Myocyte (in vitro differentiated cells): ENCODE measurements around the gene FAM89B. TPM values are rescaled to one million over a fixed set of nuclear protein-coding genes. Genes with fewer than 3 reads are reported as not detected.
A peak's percentile ranks its signal among the peaks of the same experiment; 100 is the strongest.
"Not testable (repeated sequence)": the region's sequence is repeated elsewhere in the genome, so short reads cannot be mapped to it uniquely, and the experiment has no call there.

Experiments
- DNase-seq: peaks from one replicate; pipeline ENCODE4 v3.0.0-alpha.2; 2012; ENCODE audit warnings: low read depth
- total RNA-seq: library from RNA; depleted of rRNA; stranded (reverse); fragments of >200 nt; gene quantifications from 2 replicates; pipeline ENCODE4 v1.2.3, GENCODE V29; 2014

FAM89B gene
- total RNA-seq, 1 donor from 2014 or later, result 91.7 TPM

DNA sequence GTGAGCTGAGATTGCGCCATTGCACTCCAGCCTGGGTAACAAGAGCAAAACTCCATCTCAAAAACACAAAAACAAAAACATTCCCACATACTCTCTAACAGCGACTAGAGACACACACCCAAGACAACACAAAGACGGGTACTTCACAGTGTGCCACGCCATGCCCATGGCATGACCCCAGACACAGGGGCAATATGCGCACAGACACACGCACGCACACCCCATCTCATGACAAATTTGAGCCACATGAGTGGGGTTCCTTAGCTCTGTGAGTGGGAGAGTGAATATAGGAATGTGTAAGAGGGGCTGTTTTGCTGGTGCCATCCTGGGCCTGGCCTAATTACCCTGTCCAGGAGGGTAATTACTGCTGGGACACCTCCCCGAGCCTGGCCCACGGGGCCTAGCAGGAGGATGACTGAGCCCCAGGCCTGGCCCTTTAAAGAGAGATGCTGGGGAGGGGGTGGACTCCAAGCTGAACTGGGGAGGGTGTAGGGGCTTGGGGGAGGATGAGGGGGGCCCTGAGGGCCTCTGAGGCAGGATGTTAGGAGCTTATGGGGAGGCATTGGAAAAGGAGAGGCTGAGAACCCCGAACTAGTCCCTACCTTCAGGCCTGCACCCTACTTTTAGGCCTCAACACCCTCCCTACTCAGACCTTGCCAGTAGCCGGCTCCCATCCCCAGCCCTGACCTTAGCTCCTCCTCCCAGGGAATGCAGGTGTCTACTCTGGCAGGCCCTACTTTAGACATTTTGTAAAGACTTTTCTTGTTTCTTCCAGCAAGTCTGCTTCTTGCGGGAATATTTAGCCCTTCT lies 15.7 kb upstream of the FAM89B start:
- no peak for DNase-seq

DNA sequence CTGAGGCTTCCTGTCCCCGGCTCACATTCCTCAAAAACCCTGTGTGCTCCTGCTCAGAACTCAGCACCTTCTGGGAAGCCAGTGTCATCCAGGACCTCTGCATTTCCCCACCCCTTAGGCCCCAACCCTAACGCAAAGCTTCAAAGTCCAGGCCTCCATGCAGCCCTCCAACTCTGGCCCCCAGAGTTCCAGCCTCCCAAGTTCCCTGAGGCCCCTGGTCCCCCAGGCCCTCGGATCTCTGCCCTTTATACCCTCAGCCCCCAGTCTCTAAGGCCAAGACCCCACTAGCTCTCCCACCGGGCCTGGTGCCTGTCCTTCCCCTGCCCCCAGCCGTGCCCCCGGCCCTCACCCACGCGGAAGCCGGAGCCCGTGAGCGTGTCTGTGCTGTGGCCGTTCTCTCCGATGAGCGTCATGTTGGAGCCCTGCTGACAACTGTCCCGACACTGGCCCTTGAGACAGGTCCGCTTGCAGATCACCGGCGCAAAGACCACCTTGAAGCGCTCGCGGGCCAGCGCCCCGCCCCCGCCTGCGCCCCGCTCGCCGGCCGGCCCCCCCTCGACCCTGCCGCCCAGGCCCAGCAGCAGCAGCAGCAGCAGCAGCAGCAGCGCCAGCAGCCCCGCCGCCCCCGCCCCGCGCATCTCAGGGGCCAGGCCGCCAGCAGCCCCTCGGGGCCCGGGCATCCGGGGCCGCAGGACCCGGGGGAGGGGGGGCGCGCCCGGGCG lies 14.9 kb upstream of the FAM89B start:
- DNase-seq, result no peak

GRCh38 chr11:65558002-65558929 lies 14.1 kb upstream of the FAM89B start, which contains the start of gene LTBP3:
LTBP3 (minus strand) TSS chr11:65558359; CDS start chr11:65557959, 400 bp downstream.
- peak; percentile 84 for DNase-seq

DNA sequence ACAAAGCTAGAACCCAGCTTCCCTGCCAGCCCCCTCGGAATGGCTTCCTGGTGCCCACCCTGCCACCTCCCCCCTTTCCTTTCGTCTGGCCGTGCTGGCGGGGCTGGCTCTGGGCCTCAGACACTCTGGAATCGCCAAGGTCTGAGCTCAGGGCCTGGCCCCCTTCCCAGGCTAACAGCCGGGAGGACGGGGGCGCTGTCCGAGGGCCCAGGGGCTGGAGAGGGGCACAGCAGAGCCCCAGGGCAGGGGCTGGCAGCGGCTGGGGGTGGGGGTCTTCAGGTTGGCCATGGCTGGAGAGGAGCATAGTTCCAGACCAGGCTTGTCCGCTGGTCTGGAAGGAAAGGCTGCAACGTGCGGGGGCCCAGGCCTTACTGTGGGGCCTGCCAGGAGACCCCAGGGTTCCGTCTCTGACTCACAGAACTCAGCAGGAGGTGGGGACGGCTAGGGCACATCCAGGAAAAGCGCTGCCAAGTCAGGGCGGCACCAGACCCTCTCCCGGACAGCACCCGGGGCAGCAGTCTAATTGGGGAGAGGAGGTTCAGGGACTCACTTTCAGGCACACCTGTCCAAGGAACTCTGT lies 13.3 kb upstream of the FAM89B start:
- no peak for DNase-seq

GRCh38 chr11:65559535-65559934 lies 12.8 kb upstream of the FAM89B start:
- DNase-seq, result no peak

DNA sequence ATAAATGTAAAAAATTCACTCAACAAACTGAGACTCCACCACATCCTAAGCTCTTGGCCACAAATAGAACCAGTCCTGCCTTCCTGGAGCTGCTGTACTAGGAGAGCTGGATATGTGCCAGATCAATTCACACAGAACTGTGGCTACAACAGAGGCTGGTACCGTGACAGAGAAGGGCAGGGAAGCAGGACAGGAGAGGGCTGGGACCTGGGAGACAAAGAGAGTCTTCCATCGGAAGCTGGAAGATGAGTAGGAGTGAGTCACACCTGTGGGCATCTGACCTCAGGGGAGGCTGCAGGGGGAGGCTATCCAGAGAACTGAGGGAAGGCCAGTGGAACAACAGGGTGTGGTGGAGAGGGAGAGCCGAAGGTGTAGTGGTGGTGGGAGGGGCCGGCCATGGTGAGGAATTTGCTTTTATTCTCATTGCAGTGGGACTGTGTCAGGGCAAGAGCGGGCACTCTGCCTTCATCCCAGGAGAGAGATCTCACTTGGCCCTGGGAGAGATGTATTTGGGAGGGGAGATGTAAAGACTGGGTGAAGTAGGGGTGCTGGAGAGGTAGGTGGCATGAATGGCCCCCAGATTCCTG lies 12.3 kb upstream of the FAM89B start:
- no peak for DNase-seq

DNA sequence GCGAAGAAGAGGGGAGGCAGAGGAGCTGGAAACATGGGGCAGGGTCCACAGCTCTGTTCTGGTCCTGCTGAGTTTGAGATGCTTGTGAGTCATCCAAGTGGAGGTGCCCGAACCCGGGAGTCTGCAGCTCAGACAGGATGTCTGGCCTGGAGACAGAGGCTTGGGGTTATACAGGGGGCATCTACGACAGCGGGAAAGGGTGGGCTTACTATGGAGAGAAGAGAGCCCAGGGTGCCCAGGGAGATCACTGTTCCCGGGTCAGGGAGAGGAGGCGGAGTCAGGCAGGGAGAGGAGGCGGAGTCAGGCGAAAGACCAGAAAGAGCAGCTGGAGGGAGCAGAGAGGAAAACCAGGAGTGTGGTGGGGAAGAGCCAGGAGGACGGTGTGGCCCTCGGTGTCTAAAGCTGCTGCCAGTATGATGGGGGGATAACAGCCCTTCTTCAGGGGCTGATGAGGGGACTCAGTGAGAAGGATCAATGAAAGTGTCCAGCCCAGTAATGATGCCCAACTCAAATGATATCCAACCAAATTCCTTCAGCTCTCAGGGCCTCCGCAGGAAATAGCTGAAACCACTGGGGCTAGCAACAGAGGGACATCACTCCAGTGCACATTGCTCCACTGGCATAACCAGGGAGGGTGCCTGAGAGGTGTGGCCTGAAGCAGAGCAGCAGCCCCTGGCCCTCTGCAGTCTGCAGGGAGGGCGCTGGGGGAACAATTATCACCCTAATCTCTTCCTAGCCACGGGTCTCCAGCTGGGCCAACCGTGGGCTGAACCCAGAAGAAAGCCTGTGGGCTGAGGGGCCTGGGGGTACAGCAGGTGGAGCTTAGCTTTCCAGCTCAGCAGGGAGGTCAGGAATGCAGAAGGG lies 11.6 kb upstream of the FAM89B start:
- DNase-seq, result peak; percentile 66

- no peak for DNase-seq
Measured at GRCh38 chr11:65562020-65562419, 10.3 kb upstream of the FAM89B start.

DNA sequence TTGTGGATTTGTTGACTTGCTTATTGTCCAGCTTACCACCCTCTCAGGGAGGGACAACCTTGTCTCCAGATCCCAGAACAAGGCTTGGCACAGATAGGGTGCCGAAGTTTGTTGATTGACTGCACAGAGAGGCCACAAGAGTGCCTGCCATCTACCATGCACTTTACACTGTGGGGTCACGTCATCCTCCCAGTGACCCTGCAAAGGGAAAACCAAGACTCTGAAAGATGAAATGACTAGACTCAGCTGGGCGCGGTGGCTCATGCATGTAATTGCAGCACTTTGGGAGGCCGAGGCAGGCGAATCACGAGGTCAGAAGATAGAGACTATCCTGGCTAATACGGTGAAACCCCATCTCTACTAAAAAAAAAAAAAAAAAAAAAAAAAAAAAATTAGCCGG lies 9.6 kb upstream of the FAM89B start:
- DNase-seq, result no peak

- DNase-seq, result no peak
Measured at GRCh38 chr11:65563601-65564000, 8.7 kb upstream of the FAM89B start.

DNA sequence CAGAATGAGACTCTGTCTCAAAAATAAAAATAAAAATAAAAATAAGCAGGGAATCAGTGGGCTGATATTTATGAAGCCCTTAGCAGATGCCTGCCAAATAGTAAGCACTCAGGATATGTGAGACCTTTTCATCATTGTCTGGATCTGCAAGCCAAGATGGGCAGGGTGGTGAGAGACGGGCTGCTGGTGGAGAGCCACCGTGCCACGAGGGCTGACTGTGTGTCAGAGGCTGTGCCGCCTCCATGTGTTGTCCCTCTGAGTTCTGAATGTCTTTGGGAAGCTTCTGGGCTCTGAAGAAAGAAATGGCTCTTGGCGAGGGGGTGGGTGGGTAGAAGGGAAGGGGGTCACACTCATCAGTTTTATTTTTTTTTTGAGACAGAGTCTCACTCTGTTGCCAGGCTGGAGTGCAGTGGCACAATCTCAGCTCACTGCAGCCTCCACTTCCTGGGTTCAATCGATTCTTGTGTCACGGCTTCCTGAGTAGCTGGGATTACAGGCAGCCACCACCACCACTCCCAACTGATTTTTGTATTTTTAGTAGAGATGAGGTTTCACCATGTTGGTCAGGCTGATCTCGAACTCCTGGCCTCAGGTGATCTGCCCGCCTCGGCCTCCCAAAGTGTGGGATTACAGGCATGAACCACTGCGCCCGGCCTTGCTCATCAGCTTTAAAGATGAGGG lies 7.3 kb upstream of the FAM89B start:
- DNase-seq, result not testable (repeated sequence)

DNA sequence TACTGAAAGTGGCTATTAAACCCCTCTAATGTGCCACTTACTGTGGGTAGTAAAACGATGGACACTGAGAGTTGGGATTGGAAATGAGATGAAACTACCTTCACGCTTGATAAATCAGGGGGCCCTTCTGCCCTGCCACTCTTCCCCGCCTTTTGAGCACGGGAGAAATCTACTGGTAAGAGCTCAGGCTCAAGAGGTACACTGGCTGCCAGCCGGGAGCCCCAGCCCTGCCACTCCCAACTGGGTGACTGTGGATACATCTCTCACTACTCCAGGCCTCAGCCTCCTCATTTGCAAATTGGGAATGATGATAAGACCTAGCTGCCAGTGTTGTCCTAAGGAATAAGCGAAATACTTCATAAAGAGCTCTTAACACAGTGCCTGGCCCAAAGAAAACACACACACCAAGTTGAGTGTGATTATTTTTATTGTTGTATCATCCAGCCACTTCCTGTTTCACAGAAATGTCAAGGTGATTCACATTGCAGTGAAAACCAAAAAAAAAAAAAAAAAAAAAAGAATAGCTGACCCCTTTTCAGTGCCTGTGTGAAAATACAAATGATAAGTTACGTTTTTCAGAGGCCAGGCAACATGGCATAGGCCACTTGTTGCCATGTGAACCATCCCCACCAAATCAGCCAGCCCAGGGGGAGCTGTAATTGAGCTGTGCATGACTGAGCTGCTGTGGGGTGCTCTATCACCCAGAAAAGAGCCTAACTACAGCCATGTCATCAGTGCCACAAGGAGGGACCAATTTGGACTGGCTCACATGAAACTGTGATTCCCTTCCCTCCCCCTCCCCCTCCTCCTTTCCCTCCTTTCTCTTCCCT lies 6.5 kb upstream of the FAM89B start:
- no peak for DNase-seq

DNA sequence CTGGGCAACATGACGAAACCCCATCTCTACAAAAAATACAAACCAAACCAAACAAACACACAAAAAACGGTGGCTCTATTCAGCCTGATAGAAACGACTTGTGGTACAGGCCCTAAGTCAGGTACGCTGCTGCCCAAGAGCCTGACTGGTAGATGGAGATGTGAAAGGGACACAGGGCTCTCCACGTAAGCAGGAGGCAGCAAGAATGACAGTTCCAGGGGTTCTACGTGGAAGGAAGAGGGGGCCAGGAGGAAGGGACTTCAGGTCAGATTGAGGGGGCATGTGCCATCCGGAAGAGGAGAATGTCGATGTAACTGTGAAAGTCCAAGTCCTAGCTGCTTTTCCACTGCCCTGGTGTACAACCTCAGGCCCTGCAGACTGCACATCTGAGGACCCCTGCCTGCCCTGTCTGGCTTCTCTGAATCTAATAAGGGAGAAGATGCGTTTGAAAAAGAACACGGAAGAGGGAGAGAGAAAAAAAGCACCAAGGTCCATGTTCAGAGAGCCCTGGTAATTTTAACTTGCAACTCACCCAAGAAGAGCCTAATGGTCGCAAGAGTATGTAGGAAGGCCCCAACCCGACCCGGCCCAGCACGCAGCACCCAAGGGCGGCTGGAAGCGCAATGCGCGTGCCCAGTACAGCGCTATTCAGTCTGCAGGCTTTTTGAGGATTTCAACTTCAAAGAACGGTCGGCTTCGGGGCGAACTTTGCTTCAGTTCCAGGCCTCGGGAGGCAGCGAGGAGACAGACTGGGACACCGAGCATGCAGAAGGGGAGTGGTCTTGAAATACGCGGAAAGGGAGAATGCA lies 3.0 kb upstream of the FAM89B start:
- no peak for DNase-seq

- DNase-seq, result peak; percentile 98
Measured at GRCh38 chr11:65569973-65570918, 2.1 kb upstream of the FAM89B start, which contains the start of gene ZNRD2. ZNRD2 (plus strand) TSS chr11:65570477; CDS start chr11:65570492, 15 bp downstream.

DNA sequence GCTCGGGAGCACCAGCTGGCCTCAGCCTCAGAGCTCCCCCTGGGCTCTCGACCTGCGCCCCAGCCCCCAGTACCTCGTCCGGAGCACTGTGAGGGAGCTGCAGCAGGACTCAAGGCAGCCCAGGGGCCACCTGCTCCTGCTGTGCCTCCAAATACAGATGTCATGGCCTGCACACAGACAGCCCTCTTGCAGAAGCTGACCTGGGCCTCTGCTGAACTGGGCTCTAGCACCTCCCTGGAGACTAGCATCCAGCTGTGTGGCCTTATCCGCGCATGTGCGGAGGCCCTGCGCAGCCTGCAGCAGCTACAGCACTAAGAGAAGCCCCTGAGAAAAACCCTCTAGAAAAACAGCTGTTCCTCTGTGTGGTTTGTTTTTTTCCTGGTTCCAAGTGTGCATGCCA lies 918 bp upstream of the FAM89B start:
- no peak for DNase-seq

- no peak for DNase-seq
Measured at GRCh38 chr11:65571940-65572339, 398 bp upstream of the FAM89B start.
